T-cell (primary cell): ENCODE measurements around the gene DBP. TPM values are rescaled to one million over a fixed set of nuclear protein-coding genes. Genes with fewer than 3 reads are reported as not detected.

Experiments
- ATAC-seq, 4 experiments: fragments of 200-7000 bp in 3 of 4; fragments of 150-1000 bp in 1 of 4; cut with Tn5 transposase; replicated peaks in 1 of 4; 1 replicate in 3 of 4; 2 replicates in 1 of 4; pipeline ENCODE4 v1.10.0; 2021; ENCODE audit warnings: moderate library complexity in 3 of 4, mild to moderate bottlenecking in 2 of 4, moderate number of reproducible peaks in 1 of 4
- CTCF ChIA-PET, 2 donors: fragments of 300-600 bp; sonication (Branson Sonifier 250); formaldehyde crosslinking; loops; one replicate each; lab custom pipeline; 2022; ENCODE audit warnings: antibody characterized with exemption in 2 of 2; lab: Charles Lee
- POLR2A ChIA-PET, 2 donors: fragments of 300-600 bp; sonication (Branson Sonifier 250); formaldehyde crosslinking; loops; one replicate each; lab custom pipeline; 2022; ENCODE audit warnings: antibody characterized with exemption in 2 of 2; lab: Charles Lee
- DNase-seq, 35 experiments: peaks; one replicate each; pipeline versions ENCODE4 v3.0.0 to v3.0.0-alpha.2; 2013 to 2023
- H3K27ac ChIP-seq: one replicate; pipeline ENCODE4 v1.5.1; 2013; ENCODE audit warnings: low read length
- H3K27me3 ChIP-seq, 2 experiments: replicated peaks in 1 of 2; 1 replicate in 1 of 2; 2 replicates in 1 of 2; pipeline versions ENCODE4 v1.6.1 to v1.7.0; 2013; ENCODE audit warnings: low read length in 1 of 2, mixed read lengths in 1 of 2; ENCODE audit not compliant: control insufficient read depth in 2 of 2, insufficient read depth in 2 of 2; ENCODE audit errors: extremely low read depth in 1 of 2
- H3K36me3 ChIP-seq, 2 donors: 1 replicate in 1 of 2; 2 replicates in 1 of 2; pipeline versions ENCODE4 v1.6.1 to v1.7.0; 2013; ENCODE audit warnings: low read length in 1 of 2; ENCODE audit not compliant: control insufficient read depth in 2 of 2, insufficient read depth in 1 of 2; ENCODE audit errors: extremely low read depth in 1 of 2
- H3K4me1 ChIP-seq, 2 experiments: 1 replicate in 1 of 2; 2 replicates in 1 of 2; pipeline versions ENCODE4 v1.6.1 to v1.7.0; 2013; ENCODE audit warnings: low read length in 2 of 2, mixed read lengths in 1 of 2; ENCODE audit not compliant: insufficient read depth in 2 of 2, control insufficient read depth in 1 of 2; ENCODE audit errors: extremely low read depth in 1 of 2
- H3K4me3 ChIP-seq, 2 donors: 1 replicate in 1 of 2; 2 replicates in 1 of 2; pipeline versions ENCODE4 v1.5.1 to v1.7.0; 2013; ENCODE audit warnings: mild to moderate bottlenecking in 2 of 2, low read length in 1 of 2, moderate library complexity in 1 of 2; ENCODE audit not compliant: control insufficient read depth in 1 of 2; ENCODE audit errors: extremely low read depth in 1 of 2
- H3K9me3 ChIP-seq: 2 replicates; pipeline ENCODE4 v1.7.0; 2013
- H3K27ac Mint-ChIP-seq, 2 donors: one replicate each; pipeline ENCODE4 v1.8.0; 2020 to 2021; ENCODE audit warnings: mild to moderate bottlenecking in 2 of 2, mixed read lengths in 2 of 2
- H3K27me3 Mint-ChIP-seq, 2 donors: one replicate each; pipeline ENCODE4 v1.8.0; 2021 to 2022; ENCODE audit warnings: mixed read lengths in 2 of 2
- H3K36me3 Mint-ChIP-seq: one replicate; pipeline ENCODE4 v1.8.0; 2021; ENCODE audit warnings: mixed read lengths
- H3K4me1 Mint-ChIP-seq, 3 donors: one replicate each; pipeline ENCODE4 v1.8.0; 2020 to 2022; ENCODE audit warnings: mixed read lengths in 3 of 3, mild to moderate bottlenecking in 1 of 3
- H3K4me3 Mint-ChIP-seq, 3 donors: one replicate each; pipeline ENCODE4 v1.8.0; 2020 to 2022; ENCODE audit warnings: mild to moderate bottlenecking in 3 of 3, mixed read lengths in 3 of 3, moderate library complexity in 3 of 3
- H3K9me3 Mint-ChIP-seq, 3 donors: one replicate each; pipeline ENCODE4 v1.8.0; 2020 to 2022; ENCODE audit warnings: mixed read lengths in 3 of 3
- WGBS: methylation state at CpG from one replicate; pipeline ENCODE4 v1.1.5; 2013; ENCODE audit warnings: missing lambda C conversion rate; ENCODE audit not compliant: insufficient coverage; 5-methylcytosine and 5-hydroxymethylcytosine counted together
- total RNA-seq, 35 experiments: library from RNA in 6 of 35; stranded (reverse) in 6 of 35; fragments of 120-200 nt in 1 of 35; gene quantifications; one replicate each; pipeline versions ENCODE4 v1.2.1 to v1.2.4 and lab custom pipeline; 2013 to 2026

Gene DBP
- total RNA-seq, 5 donors from 2014 or later (not counting 1 experiment from before 2014, with no cell fraction given) = 24.5 to 57.2 (median 56.0) TPM

DNA sequence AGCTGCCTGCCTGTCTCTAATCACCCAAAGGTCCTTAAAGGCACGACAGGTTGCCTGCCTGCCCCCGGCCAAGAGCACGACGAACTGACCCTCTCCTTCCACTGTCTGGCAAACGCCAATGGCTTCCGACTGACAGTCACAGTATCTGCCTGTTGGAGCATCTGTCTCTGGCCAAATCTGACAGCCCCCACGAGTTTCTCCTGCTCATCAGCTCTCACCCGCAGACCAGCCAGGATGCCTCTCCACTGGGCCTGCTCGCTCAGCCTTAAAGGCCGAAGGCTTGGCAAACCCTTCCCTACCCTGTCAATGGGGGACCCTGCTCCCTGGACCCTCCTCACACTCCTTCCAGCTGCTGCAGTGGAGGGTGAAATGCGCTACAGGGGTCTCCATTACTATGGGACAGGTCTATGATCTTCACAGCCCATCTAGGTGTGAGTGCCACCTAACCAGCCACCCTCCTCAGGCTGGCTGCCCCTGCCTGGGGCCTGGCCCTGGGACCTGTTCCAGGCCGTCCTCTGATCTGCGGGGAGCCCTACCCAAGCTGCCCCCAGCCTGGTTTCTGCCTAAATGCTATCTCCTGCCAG, 23.2 kb downstream of the DBP start:
- Histone ChIP-seq H3K9me3 (no peaks in the 10 kb centered on the region), H3K4me1 (peaks cover 13 to 39% of the 10 kb centered on the region in 2 experiments), H3K27me3 (peaks cover 0 to 2% of the 10 kb centered on the region in 2 experiments), H3K4me3 (no peak overlapping the region), H3K27ac (no peak overlapping the region), H3K36me3 (peaks cover 21 to 31% of the 10 kb centered on the region in 2 donors)
- WGBS = 91% methylated on average over 13 of the region's 13 CpGs
- Mint-ChIP-seq H3K4me1 (peaks cover 24 to 30% (median 27%) of the 10 kb centered on the region in 3 donors), H3K27me3 (no peaks in the 10 kb centered on the region), H3K36me3 (peaks cover 19% of the 10 kb centered on the region), H3K4me3 (no peak overlapping the region), H3K27ac (peak overlapping the region; percentile 31 to 48), H3K9me3 (no peaks in the 10 kb centered on the region)
- DNase-seq (no peak), ATAC-seq (no peak)
- POLR2A ChIA-PET = no interaction called here
- CTCF ChIA-PET = no interaction called here

DNA sequence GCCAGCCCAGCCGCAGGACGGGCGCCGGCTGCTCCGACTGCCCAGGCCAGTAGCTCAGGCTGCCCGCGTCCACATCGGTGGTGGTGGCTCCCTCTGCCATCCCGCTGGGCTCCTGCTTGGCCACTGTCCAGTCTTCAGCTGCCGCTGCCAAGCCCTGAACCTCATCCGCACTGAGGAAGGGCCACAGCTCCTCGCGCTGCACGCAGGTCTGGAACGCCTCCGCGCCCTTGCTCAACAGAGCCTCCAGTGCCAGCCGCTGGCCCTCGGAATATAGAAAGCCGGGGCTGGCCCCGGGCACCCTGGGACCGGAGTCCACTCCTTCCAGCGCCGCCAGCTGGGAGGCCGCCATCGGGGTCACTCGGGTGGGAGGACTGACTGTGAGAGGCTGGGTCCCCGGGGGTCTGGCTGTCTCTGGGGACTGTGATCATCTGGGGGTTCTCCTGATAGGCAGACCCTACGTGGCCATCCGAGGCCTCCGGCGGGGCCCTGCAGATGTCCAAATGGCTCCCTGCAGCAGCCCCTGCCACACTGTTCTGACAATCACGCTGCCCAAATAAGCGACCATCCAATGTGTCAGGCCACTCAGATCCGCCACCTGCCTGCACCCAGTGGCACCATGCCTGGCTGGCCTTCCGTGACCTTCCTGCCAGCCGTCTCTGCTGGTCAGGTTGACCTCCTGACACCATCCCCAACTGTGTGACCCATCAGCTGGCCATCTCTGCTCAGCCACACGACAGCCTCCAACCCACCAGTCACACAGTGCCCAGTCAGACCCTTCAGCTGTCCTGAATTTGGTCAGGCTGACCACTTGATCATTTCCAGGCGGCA, 23.9 kb downstream of the DBP start:
- DNase-seq = no peak
- ATAC-seq = peak in 1 of 4 experiments; percentile 4
- 91% methylated on average over 31 of the region's 39 CpGs for WGBS
- Mint-ChIP-seq H3K4me1 (peaks cover 22 to 27% (median 25%) of the 10 kb centered on the region in 3 donors), H3K9me3 (no peaks in the 10 kb centered on the region), H3K27ac (peak overlapping the region in 1 of 2 donors; percentile 48), H3K27me3 (no peaks in the 10 kb centered on the region), H3K36me3 (peaks cover 15% of the 10 kb centered on the region), H3K4me3 (no peak overlapping the region)
- H3K4me1 ChIP-seq = peaks cover 11 to 41% of the 10 kb centered on the region in 2 experiments
- H3K9me3 ChIP-seq = no peaks in the 10 kb centered on the region
- no peaks in the 10 kb centered on the region for H3K27me3 ChIP-seq
- peaks cover 21 to 31% of the 10 kb centered on the region in 2 donors for H3K36me3 ChIP-seq
- POLR2A ChIA-PET = no interaction called here
- CTCF ChIA-PET = interaction anchor here in 1 of 2 donors (0.7 kb wide), 1 partner anchor 143 kb away, joined by 4 read pairs; no protein-coding TSS in a partner anchor
- no peak overlapping the region for H3K4me3 ChIP-seq
- H3K27ac ChIP-seq = no peak overlapping the region

DNA sequence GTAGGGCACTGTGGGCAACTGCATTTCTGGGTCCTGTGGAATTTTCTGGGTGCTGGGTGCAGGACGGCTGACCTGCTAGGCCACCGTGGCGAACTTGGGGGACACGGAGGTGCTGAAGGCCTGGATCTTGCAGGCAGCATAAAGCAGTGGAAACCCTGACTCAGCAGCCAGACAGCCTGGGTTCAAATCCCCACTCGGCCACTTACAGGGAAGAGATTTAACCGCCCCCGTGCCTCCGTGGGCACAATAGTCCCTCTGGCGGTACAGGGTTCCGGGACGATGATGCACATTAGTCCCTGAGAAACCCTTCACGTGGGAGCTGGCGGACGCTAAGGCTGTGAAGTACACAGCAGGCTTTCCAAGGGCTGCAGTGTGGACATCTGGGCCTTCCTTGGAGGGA, 25.3 kb downstream of the DBP start:
- no peak for DNase-seq
- H3K4me3 ChIP-seq = no peak overlapping the region
- ChIA-PET CTCF (no interaction called here), POLR2A (interaction anchor here in 1 of 2 donors (0.6 kb wide), 1 partner anchor 324 kb away, joined by 7 read pairs; no protein-coding TSS in a partner anchor)
- H3K27me3 Mint-ChIP-seq = no peaks in the 10 kb centered on the region
- H3K27ac Mint-ChIP-seq = no peak overlapping the region
- H3K9me3 ChIP-seq = no peaks in the 10 kb centered on the region
- WGBS = 90% methylated on average over 13 of the region's 14 CpGs
- no peaks in the 10 kb centered on the region for H3K9me3 Mint-ChIP-seq
- no peak for ATAC-seq
- H3K36me3 Mint-ChIP-seq = peaks cover 13% of the 10 kb centered on the region
- no peaks in the 10 kb centered on the region for H3K27me3 ChIP-seq
- peaks cover 0 to 27% of the 10 kb centered on the region in 2 experiments for H3K4me1 ChIP-seq
- peaks cover 8 to 15% (median 12%) of the 10 kb centered on the region in 3 donors for H3K4me1 Mint-ChIP-seq
- H3K4me3 Mint-ChIP-seq = no peak overlapping the region
- H3K36me3 ChIP-seq = peaks cover 18 to 22% of the 10 kb centered on the region in 2 donors
- H3K27ac ChIP-seq = no peak overlapping the region

DNA sequence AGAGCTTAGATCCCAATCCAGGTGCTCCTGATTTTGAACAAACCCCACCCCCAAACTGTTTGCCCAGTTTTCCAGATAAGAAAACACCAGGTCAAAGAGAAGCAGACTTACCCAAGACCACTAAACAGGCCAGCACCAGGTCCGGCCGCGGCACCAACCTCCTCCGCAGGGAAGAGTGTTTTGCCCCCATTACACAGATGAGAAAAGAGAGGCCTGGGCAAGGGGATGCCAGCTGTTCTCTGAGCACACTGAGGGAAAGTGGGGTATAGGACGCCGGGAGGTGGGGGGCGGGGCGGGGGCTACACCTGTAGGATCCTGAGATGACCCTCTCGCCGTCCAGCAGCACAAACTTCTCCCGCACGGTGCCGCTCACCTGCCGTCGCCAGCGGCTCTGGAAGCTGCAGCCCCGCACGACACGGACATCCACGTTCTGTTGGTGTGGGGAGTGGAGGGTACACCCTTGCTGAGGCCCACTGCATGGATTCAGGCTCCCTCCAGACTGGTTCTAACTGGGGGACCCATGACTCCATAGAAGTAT, 27.5 kb downstream of the DBP start:
- Histone ChIP-seq H3K9me3 (no peaks in the 10 kb centered on the region), H3K27me3 (no peaks in the 10 kb centered on the region), H3K4me1 (peaks cover 0 to 10% of the 10 kb centered on the region in 2 experiments), H3K36me3 (peaks cover 0 to under 1% of the 10 kb centered on the region in 2 donors), H3K4me3 (no peak overlapping the region), H3K27ac (no peak overlapping the region)
- CTCF ChIA-PET = interaction anchor here (0.7 to 1.4 kb wide), 4 partner anchors 25 to 1067 kb away, joined by 3 to 11 read pairs (median 5); no protein-coding TSS in a partner anchor
- WGBS = 96% methylated on average over 16 of the region's 20 CpGs
- H3K27ac Mint-ChIP-seq = no peak overlapping the region
- DNase-seq = no peak
- no peaks in the 10 kb centered on the region for H3K27me3 Mint-ChIP-seq
- POLR2A ChIA-PET = no interaction called here
- H3K9me3 Mint-ChIP-seq = no peaks in the 10 kb centered on the region
- no peak for ATAC-seq
- H3K4me1 Mint-ChIP-seq = peaks cover 4 to 7% (median 5%) of the 10 kb centered on the region in 3 donors
- no peaks in the 10 kb centered on the region for H3K36me3 Mint-ChIP-seq
- no peak overlapping the region for H3K4me3 Mint-ChIP-seq

DNA sequence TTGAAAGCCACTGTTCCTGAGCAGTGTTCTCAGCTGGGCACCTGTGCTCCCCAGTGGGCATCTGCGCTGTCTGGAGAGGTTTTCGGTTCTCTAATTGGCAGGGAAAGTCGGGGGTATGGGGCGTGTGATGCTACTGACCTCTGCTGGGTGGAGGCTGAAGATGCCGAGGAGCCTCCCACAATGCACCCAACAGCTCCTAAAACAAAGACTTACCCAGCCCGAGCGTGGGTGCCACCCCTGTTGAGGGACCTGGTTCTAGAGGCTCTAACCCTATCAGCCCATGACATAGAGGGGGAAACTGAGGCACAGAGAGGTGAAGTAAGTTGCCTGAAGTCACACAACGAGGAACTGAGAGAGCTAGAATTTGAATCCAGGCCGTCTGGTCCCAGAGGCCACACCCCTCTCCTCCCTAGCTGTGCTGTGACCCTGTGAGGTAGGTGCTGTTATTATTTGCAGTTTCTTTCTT, 28.3 kb downstream of the DBP start:
- WGBS = 50% methylated on average over 1 of the region's 9 CpGs
- ATAC-seq (peak; percentile 76 to 89 (median 83)), DNase-seq (peak in 26 of 35 experiments; percentile 30 to 73 (median 49))
- Histone ChIP-seq H3K9me3 (no peaks in the 10 kb centered on the region), H3K27me3 (no peaks in the 10 kb centered on the region), H3K4me1 (peaks cover 0 to 10% of the 10 kb centered on the region in 2 experiments), H3K36me3 (no peaks in the 10 kb centered on the region), H3K27ac (no peak overlapping the region), H3K4me3 (no peak overlapping the region)
- H3K4me1 Mint-ChIP-seq = peaks cover 4 to 7% (median 5%) of the 10 kb centered on the region in 3 donors
- CTCF ChIA-PET = interaction anchor here in 1 of 2 donors (0.6 to 1.4 kb wide), 9 partner anchors 15 to 236 kb away, joined by 3 to 11 read pairs (median 5); no protein-coding TSS in a partner anchor
- H3K9me3 Mint-ChIP-seq = no peaks in the 10 kb centered on the region
- H3K27ac Mint-ChIP-seq = peak overlapping the region; percentile 34 to 69
- POLR2A ChIA-PET = no interaction called here
- no peak overlapping the region for H3K4me3 Mint-ChIP-seq
- no peaks in the 10 kb centered on the region for H3K27me3 Mint-ChIP-seq
- H3K36me3 Mint-ChIP-seq = no peaks in the 10 kb centered on the region

DNA sequence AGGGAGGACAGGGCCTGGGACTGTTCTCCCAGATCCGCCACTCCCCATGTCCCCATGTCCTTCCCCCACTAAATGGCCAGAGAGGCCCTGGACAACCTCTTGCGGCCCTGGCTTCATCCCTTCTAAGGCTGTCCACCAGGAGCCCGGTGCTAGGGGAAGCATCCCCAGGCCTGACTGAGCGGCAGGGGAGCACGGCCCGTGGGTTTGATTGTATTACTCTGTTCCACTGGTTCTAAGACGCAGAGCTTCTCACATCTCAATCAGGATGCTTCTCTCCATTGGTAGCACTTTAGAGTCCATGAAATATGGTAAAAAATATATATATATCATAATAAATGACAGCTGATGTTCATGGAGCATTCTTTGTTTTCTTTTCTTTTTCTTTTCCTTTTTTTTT, 29.8 kb downstream of the DBP start:
- 83% methylated on average over 1 of the region's 7 CpGs for WGBS
- Histone ChIP-seq H3K27ac (no peak overlapping the region), H3K4me3 (no peak overlapping the region), H3K27me3 (no peaks in the 10 kb centered on the region), H3K9me3 (no peaks in the 10 kb centered on the region), H3K36me3 (no peaks in the 10 kb centered on the region), H3K4me1 (peaks cover 0 to 10% of the 10 kb centered on the region in 2 experiments)
- Mint-ChIP-seq H3K4me3 (no peak overlapping the region), H3K27me3 (no peaks in the 10 kb centered on the region), H3K9me3 (no peaks in the 10 kb centered on the region), H3K36me3 (no peaks in the 10 kb centered on the region), H3K27ac (no peak overlapping the region), H3K4me1 (peaks cover 4 to 7% (median 5%) of the 10 kb centered on the region in 3 donors)
- POLR2A ChIA-PET = interaction anchor here in 1 of 2 donors (0.5 kb wide), 1 partner anchor 77 kb away, joined by 3 read pairs; no protein-coding TSS in a partner anchor
- DNase-seq (no peak), ATAC-seq (no peak)
- CTCF ChIA-PET = interaction anchor here (0.7 kb wide), 2 partner anchors 79 to 314 kb away, joined by 3 read pairs; no protein-coding TSS in a partner anchor
